Measurements from ENCODE around the gene CAPN11.
A peak's percentile ranks its signal among the peaks of the same experiment; 100 is the strongest.
"Not testable (repeated sequence)": the region's sequence is repeated elsewhere in the genome, so short reads cannot be mapped to it uniquely, and the experiment has no call there.

CAPN11 gene

DNA sequence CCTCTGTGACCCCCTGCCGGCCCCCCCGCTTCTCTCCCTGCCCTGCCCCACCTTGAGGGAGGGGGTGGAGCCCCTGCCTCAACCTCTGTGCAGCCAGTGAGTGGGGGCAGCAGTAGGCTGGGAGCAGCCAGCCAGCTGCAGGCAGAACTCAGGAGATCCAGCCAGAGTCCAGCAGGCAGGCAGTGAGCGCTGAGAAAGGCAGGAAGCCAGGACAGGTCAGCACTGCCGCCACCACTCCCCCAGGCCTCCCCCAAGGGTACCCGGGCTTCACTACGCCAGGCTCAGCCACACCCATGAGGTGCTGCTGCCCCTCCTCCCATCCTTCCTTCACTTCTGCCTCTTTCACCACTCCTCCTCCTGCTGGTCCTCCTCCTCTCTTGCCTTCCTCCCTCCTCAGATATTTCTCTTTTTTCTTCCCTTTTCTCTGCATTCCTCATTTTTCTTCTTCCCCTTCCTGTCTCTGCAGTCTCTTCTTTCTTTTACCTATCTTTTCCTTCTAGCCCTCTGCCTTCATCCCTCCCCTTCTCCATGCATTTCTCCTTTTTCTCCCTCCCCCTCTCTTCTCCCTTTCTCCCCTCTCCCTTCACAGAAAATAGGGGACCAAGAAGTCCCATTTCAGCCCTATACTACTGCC is 19.8 kb upstream of the CAPN11 start:
- no peak overlapping the region for H3K4me3 Mint-ChIP-seq
- peaks cover 7 to 12% of the 10 kb centered on the region in 2 donors for H3K4me1 Mint-ChIP-seq (ENCODE audit: low read depth in 2 of 2)
- H3K9me3 Mint-ChIP-seq: no peaks in the 10 kb centered on the region
- no peaks in the 10 kb centered on the region for H3K27me3 Mint-ChIP-seq
- no peak overlapping the region for H3K27ac Mint-ChIP-seq
- DNase-seq (no peak), ATAC-seq (replicated peaks) (no peak)
- peaks cover 13% of the 10 kb centered on the region for H3K36me3 Mint-ChIP-seq (ENCODE audit: insufficient read depth)

- H3K4me1 Mint-ChIP-seq (ENCODE audit: low read depth in 2 of 2): peaks cover 7 to 12% of the 10 kb centered on the region in 2 donors
- no peak overlapping the region for H3K4me3 Mint-ChIP-seq
- H3K9me3 Mint-ChIP-seq: no peaks in the 10 kb centered on the region
- peak overlapping the region in 1 of 2 donors; percentile 15 for H3K27ac Mint-ChIP-seq
- ATAC-seq (replicated peaks): no peak
- H3K27me3 Mint-ChIP-seq: no peaks in the 10 kb centered on the region
- peaks cover 14% of the 10 kb centered on the region for H3K36me3 Mint-ChIP-seq (ENCODE audit: insufficient read depth)
- no peak for DNase-seq
These were observed 19.3 kb upstream of the CAPN11 start for GRCh38 chr6:44139351-44139743.

GRCh38 chr6:44142835-44143234 is 15.8 kb upstream of the CAPN11 start:
- no peaks in the 10 kb centered on the region for H3K9me3 Mint-ChIP-seq
- peaks cover 0 to 2% of the 10 kb centered on the region in 2 donors for H3K4me1 Mint-ChIP-seq (ENCODE audit: low read depth in 2 of 2)
- H3K36me3 Mint-ChIP-seq (ENCODE audit: insufficient read depth): peaks cover 26% of the 10 kb centered on the region
- H3K27me3 Mint-ChIP-seq: no peaks in the 10 kb centered on the region
- ATAC-seq (replicated peaks) (no peak), DNase-seq (no peak)
- H3K27ac Mint-ChIP-seq: no peak overlapping the region
- no peak overlapping the region for H3K4me3 Mint-ChIP-seq

GRCh38 chr6:44143731-44144130 is 14.9 kb upstream of the CAPN11 start:
- H3K27ac Mint-ChIP-seq: peak overlapping the region; percentile 7 to 25
- H3K4me1 Mint-ChIP-seq (ENCODE audit: low read depth in 2 of 2): peaks cover 0 to 2% of the 10 kb centered on the region in 2 donors
- no peak for DNase-seq
- H3K4me3 Mint-ChIP-seq: no peak overlapping the region
- H3K36me3 Mint-ChIP-seq (ENCODE audit: insufficient read depth): peaks cover 29% of the 10 kb centered on the region
- no peaks in the 10 kb centered on the region for H3K27me3 Mint-ChIP-seq
- no peaks in the 10 kb centered on the region for H3K9me3 Mint-ChIP-seq
- ATAC-seq (replicated peaks): no peak

GRCh38 chr6:44144536-44144935 is 14.1 kb upstream of the CAPN11 start:
- H3K27ac Mint-ChIP-seq: peak overlapping the region in 1 of 2 donors; percentile 25

DNA sequence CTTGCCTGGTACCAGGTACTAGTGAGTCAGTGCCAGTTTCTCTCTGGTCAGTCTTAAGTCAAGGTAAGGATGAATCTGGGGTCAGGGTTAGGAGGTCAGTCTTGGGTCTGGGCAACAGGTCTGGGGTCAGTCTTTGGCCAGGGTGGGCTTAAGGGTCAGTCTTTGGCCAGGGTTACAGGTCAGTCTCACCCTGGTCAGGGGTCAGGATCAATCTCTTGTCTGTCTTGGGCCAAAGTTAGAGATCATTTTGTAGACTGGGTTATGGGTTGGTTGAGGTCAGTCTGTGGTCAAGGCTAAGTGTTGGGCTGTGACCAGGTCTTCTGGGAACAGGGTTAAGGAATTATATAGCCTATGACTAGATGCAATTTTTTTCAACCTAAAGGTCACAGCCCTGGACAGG is 12.8 kb upstream of the CAPN11 start:
- Mint-ChIP-seq H3K27me3 (no peaks in the 10 kb centered on the region), H3K27ac (peak overlapping the region in 1 of 2 donors; percentile 41), H3K36me3 (ENCODE audit: insufficient read depth) (peaks cover 36% of the 10 kb centered on the region), H3K4me1 (ENCODE audit: low read depth in 2 of 2) (peaks cover 0 to under 1% of the 10 kb centered on the region in 2 donors), H3K4me3 (no peak overlapping the region), H3K9me3 (no peaks in the 10 kb centered on the region)
- DNase-seq: no peak
- ATAC-seq (replicated peaks): no peak

More at GRCh38 chr6:44144536-44144935, 14.1 kb upstream of the CAPN11 start:
- H3K4me1 Mint-ChIP-seq (ENCODE audit: low read depth in 2 of 2); DNase-seq; ATAC-seq (replicated peaks); H3K4me3 Mint-ChIP-seq; H3K9me3 Mint-ChIP-seq; H3K27me3 Mint-ChIP-seq: not testable (repeated sequence)
- H3K36me3 Mint-ChIP-seq (ENCODE audit: insufficient read depth): peaks cover 30% of the 10 kb centered on the region

GRCh38 chr6:44146685-44147084 is 11.9 kb upstream of the CAPN11 start:
- H3K4me1 Mint-ChIP-seq (ENCODE audit: low read depth in 2 of 2): peaks cover 8% of the 10 kb centered on the region in 2 donors
- H3K36me3 Mint-ChIP-seq (ENCODE audit: insufficient read depth): peaks cover 40% of the 10 kb centered on the region
- H3K4me3 Mint-ChIP-seq: no peak overlapping the region
- ATAC-seq (replicated peaks) (no peak), DNase-seq (no peak)
- H3K27me3 Mint-ChIP-seq: no peaks in the 10 kb centered on the region
- H3K9me3 Mint-ChIP-seq: no peaks in the 10 kb centered on the region
- H3K27ac Mint-ChIP-seq: no peak overlapping the region

GRCh38 chr6:44147256-44147655 is 11.4 kb upstream of the CAPN11 start:
- ATAC-seq (replicated peaks): no peak

DNA sequence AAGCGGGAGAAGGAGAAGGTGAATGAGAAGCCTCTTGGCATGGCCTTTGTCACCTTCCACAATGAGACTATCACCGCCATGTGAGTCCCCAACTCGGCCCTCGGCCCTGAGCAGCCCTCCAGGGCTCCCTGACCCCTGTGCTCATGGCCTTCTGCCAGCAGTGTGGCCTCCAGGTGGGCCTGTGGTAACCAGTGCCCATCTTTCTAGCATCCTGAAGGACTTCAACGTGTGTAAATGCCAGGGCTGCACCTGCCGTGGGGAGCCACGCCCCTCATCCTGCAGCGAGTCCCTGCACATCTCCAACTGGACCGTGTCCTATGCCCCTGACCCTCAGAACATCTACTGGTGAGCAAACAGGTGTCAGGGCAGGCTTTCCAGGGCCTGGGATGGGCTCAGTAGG is 10.3 kb upstream of the CAPN11 start:
- peaks cover 11% of the 10 kb centered on the region in 2 donors for H3K4me1 Mint-ChIP-seq (ENCODE audit: low read depth in 2 of 2)
- H3K36me3 Mint-ChIP-seq (ENCODE audit: insufficient read depth): peaks cover 43% of the 10 kb centered on the region
- DNase-seq (no peak), ATAC-seq (replicated peaks) (no peak)
- H3K27me3 Mint-ChIP-seq: no peaks in the 10 kb centered on the region
- no peak overlapping the region for H3K4me3 Mint-ChIP-seq
- H3K9me3 Mint-ChIP-seq: no peaks in the 10 kb centered on the region
- no peak overlapping the region for H3K27ac Mint-ChIP-seq

More at GRCh38 chr6:44147256-44147655, 11.4 kb upstream of the CAPN11 start:
- no peaks in the 10 kb centered on the region for H3K27me3 Mint-ChIP-seq
- H3K4me1 Mint-ChIP-seq (ENCODE audit: low read depth in 2 of 2): peaks cover 11% of the 10 kb centered on the region in 2 donors
- H3K4me3 Mint-ChIP-seq: no peak overlapping the region
- DNase-seq: no peak
- H3K36me3 Mint-ChIP-seq (ENCODE audit: insufficient read depth): peaks cover 43% of the 10 kb centered on the region
- H3K9me3 Mint-ChIP-seq: no peaks in the 10 kb centered on the region
- no peak overlapping the region for H3K27ac Mint-ChIP-seq

DNA sequence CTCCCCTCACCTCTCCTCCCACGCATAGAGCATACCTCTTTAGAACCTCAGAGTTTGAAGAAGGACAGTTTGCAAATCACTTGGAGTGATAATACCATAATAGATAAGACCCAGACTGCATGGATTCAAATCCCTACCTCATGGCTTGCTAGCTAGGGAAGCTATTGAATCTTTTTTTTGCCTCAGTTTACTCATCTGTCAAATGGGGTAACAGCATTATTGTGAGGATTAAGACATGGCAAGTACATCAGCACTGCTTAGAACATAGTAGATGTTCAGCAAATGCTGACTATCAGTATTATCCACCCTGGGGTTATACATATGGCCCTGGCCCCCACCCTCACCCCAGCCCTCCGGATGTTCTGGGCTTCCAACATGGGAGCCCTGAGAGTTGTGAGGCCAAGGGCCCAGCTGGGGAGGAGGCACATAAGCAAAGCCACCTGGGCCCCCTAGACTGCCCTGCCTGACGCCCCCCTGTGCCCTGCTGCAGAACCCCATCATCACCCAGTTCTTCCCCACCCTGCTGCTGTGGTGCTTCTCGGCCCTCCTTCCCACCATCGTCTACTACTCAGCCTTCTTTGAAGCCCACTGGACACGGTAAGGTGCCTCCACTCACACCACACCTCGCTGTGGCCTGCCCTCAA is 9.1 kb upstream of the CAPN11 start:
- no peak for ATAC-seq (replicated peaks)
- peaks cover 11% of the 10 kb centered on the region in 2 donors for H3K4me1 Mint-ChIP-seq (ENCODE audit: low read depth in 2 of 2)
- DNase-seq: no peak
- H3K27ac Mint-ChIP-seq: no peak overlapping the region
- no peaks in the 10 kb centered on the region for H3K9me3 Mint-ChIP-seq
- peaks cover 40% of the 10 kb centered on the region for H3K36me3 Mint-ChIP-seq (ENCODE audit: insufficient read depth)
- no peak overlapping the region for H3K4me3 Mint-ChIP-seq
- H3K27me3 Mint-ChIP-seq: no peaks in the 10 kb centered on the region

DNA sequence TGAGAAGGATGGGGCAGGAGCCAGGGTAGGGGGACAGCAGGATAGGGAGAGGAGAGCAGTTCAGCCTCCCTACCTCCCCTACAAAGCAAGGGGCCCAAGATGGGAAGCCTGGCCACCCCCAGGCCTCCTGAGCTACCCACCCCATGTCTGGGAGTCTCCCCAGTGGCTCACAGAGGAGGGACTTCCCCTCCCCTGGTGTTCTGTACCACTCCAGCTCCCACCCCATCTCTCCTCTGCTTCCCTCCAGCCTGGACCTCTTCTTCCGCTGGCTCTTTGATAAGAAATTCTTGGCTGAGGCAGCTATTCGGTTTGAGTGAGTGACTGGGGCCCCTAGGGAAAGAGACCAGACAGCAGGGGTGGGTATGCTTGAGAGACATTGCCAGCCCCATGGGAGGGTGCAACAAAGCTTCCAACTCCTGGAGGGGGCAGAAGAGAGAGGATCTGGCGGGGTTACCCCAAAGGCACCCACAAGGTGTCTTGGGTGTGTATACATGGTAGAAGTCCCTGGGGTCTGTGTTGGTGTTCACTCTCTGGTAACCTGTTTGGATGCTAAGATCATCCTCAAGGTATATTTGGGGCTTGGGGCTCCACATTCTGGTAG is 8.2 kb upstream of the CAPN11 start:
- no peaks in the 10 kb centered on the region for H3K27me3 Mint-ChIP-seq
- DNase-seq (no peak), ATAC-seq (replicated peaks) (no peak)
- H3K27ac Mint-ChIP-seq: peak overlapping the region; percentile 74 to 87
- H3K4me3 Mint-ChIP-seq: no peak overlapping the region
- H3K4me1 Mint-ChIP-seq (ENCODE audit: low read depth in 2 of 2): peaks cover 11 to 13% of the 10 kb centered on the region in 2 donors
- no peaks in the 10 kb centered on the region for H3K9me3 Mint-ChIP-seq
- peaks cover 35% of the 10 kb centered on the region for H3K36me3 Mint-ChIP-seq (ENCODE audit: insufficient read depth)

- Mint-ChIP-seq H3K27me3 (no peaks in the 10 kb centered on the region), H3K9me3 (no peaks in the 10 kb centered on the region), H3K4me1 (ENCODE audit: low read depth in 2 of 2) (peaks cover 11 to 13% of the 10 kb centered on the region in 2 donors), H3K27ac (peak overlapping the region; percentile 74 to 87), H3K36me3 (ENCODE audit: insufficient read depth) (peaks cover 26% of the 10 kb centered on the region), H3K4me3 (peak overlapping the region in 1 of 2 donors; percentile 10)
- ATAC-seq (replicated peaks): peak; percentile 92
- peak; percentile 82 to 85 (median 84) for DNase-seq
These were observed 7.1 kb upstream of the CAPN11 start for GRCh38 chr6:44151348-44152108.

DNA sequence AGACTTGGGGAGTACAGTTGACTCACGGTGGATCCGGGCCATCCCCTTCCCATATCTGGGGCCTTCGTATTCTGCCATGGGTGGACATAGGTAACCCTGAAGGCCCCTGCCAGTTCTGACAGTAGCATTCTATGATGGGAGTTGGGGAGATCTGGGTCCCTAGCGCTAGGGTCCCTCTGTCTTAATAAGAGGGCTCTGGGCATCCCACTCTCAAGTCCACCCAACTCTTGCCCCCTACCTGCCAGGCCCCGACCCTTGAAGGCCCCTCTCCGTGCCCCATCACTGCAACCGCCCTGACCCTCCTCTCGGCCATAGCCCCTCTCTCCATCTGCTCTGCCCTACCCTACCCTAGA is 6.5 kb upstream of the CAPN11 start:
- Mint-ChIP-seq H3K27me3 (no peaks in the 10 kb centered on the region), H3K27ac (peak overlapping the region; percentile 74 to 87), H3K9me3 (no peaks in the 10 kb centered on the region), H3K4me3 (no peak overlapping the region), H3K36me3 (ENCODE audit: insufficient read depth) (peaks cover 24% of the 10 kb centered on the region), H3K4me1 (ENCODE audit: low read depth in 2 of 2) (peaks cover 11 to 13% of the 10 kb centered on the region in 2 donors)
- ATAC-seq (replicated peaks) (no peak), DNase-seq (no peak)
